Right lobe of liver (tissue), 4 donors: ENCODE measurements around the gene TWF2.
A peak's percentile ranks its signal among the peaks of the same experiment; 100 is the strongest.

ENCODE experiments used
- CTCF ChIP-seq, 4 donors: fragments of 200-600 bp in 3 of 4; fragments of 450-650 bp in 1 of 4; IDR thresholded peaks; one replicate each; pipeline versions ENCODE4 v1.5.1 to v1.8.0; 2016 to 2022; ENCODE audit warnings: antibody characterized with exemption in 4 of 4, mild to moderate bottlenecking in 2 of 4
- POLR2A ChIP-seq: fragments of 450-650 bp; IDR thresholded peaks from one replicate; pipeline ENCODE4 v1.6.1; 2017; ENCODE audit warnings: antibody characterized with exemption, mild to moderate bottlenecking
- donor health status: DM: no; HTN: no; CAD: no.
- donor health status: DM: no; HTN: no; CAD: no.
- donor health status: DM: no; HTN: yes; CAD: no.

- peak; percentile 12 to 26 (median 20) for TF ChIP-seq CTCF (IDR thresholded peaks at IDR 0.05)
- no peak for TF ChIP-seq POLR2A
These were observed 6.5 kb downstream of the TWF2 start for GRCh38 chr3:52232279-52233107.
